Activated naive CD4-positive, alpha-beta T cell treated with anti-CD3 and anti-CD28 coated beads, Interleukin-2, amount 10 ng/mL, durations not matched to agents 7 days and 5 days (primary cell): Measurements from ENCODE around the gene METRN.

ENCODE experiments used
- CTCF ChIA-PET: fragments of 350-600 bp; sonication (Branson Sonifier 250); formaldehyde crosslinking; loops from one replicate; lab custom pipeline; 2021; ENCODE audit warnings: antibody characterized with exemption; lab: Charles Lee
- DNase-seq: peaks from one replicate; pipeline ENCODE4 v3.0.0-alpha.2; 2020
- H3K27ac Mint-ChIP-seq: one replicate; pipeline ENCODE4 v1.8.0; 2021; ENCODE audit warnings: mild to moderate bottlenecking, moderate library complexity, mixed read lengths
- H3K27me3 Mint-ChIP-seq: one replicate; pipeline ENCODE4 v1.8.0; 2021; ENCODE audit warnings: mild to moderate bottlenecking, mixed read lengths
- H3K36me3 Mint-ChIP-seq: one replicate; pipeline ENCODE4 v1.8.0; 2021; ENCODE audit warnings: mixed read lengths
- H3K4me1 Mint-ChIP-seq: one replicate; pipeline ENCODE4 v1.8.0; 2021; ENCODE audit warnings: mixed read lengths
- H3K4me3 Mint-ChIP-seq: one replicate; pipeline ENCODE4 v1.8.0; 2021; ENCODE audit warnings: mild to moderate bottlenecking, moderate library complexity, mixed read lengths
- H3K9me3 Mint-ChIP-seq: one replicate; pipeline ENCODE4 v1.8.0; 2021; ENCODE audit warnings: mixed read lengths

The METRN gene

DNA sequence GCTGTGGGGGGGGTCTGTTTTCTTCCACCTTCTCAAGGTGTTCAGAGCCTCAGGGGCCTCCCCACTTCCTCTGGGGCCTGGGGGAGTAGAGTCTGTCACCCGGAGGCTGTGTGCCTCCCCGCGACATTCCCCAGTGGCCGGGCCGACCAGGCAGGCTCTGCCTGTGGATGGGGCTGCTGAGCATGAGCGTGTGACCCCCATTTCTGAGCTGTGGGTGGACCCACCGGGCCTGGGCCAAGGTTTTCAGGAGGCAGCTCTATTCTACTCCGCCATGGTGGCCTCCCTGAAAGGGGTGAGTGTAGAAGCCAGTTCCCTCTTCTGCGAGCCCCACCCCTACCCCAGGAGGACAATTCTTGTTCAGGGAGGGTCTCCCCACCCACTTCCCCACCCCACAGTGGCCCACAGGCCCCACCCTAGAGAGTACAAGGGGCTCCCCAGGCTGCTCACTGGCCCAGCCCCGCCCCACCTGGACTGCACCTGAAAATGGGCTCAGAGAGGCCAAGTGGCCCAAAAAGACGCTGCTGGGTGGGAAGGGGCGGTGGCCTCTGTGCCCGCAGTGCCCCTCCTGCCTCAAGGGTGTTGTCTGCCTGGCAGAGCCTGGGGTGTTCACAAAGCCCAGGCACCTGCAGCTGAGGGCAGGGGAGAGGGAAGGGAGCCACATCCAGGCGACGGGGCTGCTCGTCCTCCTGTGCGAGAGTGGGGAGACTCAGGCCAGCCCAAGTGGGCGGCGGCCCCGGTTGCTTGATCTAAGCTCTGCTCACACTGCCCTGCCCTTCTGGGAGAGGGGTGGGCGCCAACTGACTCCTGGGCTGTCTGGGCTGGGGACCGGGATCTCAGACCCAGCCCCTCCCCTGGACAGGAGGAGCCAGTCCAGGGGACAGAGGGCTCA is 47.0 kb downstream of the METRN start:
- Mint-ChIP-seq H3K4me1 (peaks cover 3% of the 10 kb centered on the region), H3K4me3 (no peak overlapping the region), H3K9me3 (no peaks in the 10 kb centered on the region), H3K36me3 (no peaks in the 10 kb centered on the region), H3K27ac (no peak overlapping the region), H3K27me3 (peaks cover 4% of the 10 kb centered on the region)
- CTCF ChIA-PET = no interaction called here
- DNase-seq = no peak

DNA sequence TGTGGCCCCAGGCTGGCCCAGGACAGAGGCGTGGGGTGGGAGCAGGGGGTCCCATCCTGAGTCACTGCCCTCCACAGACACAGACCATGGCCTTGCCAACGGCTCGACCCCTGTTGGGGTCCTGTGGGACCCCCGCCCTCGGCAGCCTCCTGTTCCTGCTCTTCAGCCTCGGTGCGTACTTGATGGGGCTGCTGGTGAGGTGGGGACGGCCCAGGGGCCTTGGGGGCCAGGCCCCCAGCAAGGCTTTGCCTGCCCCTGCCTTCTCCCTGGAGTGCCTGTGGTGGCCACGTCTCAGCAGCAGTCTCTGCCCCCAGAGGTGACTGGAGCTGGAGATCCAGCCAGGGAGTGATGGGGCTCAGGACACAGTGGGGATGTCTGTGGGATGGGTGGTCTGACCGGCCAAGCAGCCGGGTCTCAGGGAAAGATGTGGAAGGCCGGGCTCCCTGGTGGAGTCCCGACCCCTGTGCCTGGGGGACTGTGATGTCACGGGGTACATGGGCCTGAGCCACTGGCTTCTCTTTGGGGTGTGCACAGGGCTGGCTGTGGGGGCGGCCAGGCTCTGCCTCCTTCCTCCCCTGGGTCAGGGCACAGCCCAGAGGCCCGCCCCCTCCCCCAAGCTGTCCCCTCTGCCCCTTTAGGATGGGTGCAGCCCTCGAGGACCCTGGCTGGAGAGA is 47.8 kb downstream of the METRN start:
- H3K27me3 Mint-ChIP-seq = no peaks in the 10 kb centered on the region
- H3K36me3 Mint-ChIP-seq = no peaks in the 10 kb centered on the region
- no peak for DNase-seq
- no peak overlapping the region for H3K4me3 Mint-ChIP-seq
- no peak overlapping the region for H3K27ac Mint-ChIP-seq
- CTCF ChIA-PET = no interaction called here
- peaks cover under 1% of the 10 kb centered on the region for H3K4me1 Mint-ChIP-seq
- H3K9me3 Mint-ChIP-seq = no peaks in the 10 kb centered on the region

DNA sequence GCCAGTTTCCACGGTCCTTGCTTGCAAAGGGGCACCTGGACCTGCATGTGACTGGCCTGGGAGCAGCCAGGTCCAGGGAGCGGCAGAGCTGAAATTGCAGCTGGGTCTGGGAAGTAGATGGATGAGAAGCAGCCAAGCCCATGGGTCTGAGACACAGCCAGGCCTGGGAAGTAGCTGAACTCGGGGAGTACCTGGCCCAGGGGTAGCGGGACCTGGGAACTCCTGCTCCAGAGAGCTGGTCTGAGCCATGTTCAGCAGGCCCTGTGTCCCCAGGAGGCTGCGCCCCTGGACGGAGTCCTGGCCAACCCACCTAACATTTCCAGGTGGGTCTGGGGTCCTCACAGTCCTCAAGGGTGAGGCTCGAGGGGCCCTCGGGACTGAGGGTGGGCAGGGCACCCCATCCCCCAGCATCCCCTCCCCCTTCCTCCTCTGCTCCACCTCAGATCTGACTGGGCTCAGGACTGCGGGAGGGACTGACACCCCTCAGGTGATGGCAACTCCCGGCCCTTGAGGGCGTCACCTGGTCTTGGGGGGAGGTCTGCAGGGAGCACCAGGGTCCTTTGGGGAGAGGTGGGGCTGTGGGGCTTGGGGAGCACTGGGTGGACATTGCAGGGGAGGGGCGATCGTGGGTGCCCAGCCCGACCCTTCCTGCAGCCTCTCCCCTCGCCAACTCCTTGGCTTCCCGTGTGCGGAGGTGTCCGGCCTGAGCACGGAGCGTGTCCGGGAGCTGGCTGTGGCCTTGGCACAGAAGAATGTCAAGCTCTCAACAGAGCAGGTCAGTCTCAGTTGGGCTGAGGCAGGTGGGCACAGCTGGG is 48.7 kb downstream of the METRN start:
- Mint-ChIP-seq H3K27me3 (peaks cover 3% of the 10 kb centered on the region), H3K4me1 (no peaks in the 10 kb centered on the region), H3K4me3 (no peak overlapping the region), H3K27ac (no peak overlapping the region), H3K9me3 (no peaks in the 10 kb centered on the region), H3K36me3 (no peaks in the 10 kb centered on the region)
- no peak for DNase-seq
- CTCF ChIA-PET = no interaction called here

DNA sequence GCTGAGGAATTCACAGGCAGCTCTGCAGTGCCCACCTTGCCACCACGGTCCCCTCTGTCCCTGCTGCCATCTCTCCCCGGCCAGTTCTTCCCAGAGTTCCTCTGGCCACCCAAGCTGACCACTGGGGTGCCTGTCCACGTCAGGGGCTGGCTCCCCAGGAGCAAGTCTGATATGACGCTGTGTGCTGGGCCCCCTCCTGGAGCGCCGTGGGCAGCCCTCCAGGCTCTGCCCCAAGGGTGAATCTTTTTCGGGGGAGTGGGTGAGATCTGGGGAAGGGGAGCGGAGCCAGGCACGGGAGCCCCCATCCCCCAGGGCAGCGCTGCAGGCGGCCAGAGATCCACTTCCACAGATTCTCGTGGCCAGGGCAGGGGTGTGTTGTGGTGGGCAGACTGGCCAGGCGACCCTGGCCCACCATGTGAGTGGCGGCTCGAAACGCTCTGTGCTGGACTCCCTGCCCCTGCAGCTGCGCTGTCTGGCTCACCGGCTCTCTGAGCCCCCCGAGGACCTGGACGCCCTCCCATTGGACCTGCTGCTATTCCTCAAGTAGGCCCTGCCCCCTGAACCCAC is 49.3 kb downstream of the METRN start:
- CTCF ChIA-PET = no interaction called here
- H3K36me3 Mint-ChIP-seq = no peaks in the 10 kb centered on the region
- H3K4me1 Mint-ChIP-seq = no peaks in the 10 kb centered on the region

DNA sequence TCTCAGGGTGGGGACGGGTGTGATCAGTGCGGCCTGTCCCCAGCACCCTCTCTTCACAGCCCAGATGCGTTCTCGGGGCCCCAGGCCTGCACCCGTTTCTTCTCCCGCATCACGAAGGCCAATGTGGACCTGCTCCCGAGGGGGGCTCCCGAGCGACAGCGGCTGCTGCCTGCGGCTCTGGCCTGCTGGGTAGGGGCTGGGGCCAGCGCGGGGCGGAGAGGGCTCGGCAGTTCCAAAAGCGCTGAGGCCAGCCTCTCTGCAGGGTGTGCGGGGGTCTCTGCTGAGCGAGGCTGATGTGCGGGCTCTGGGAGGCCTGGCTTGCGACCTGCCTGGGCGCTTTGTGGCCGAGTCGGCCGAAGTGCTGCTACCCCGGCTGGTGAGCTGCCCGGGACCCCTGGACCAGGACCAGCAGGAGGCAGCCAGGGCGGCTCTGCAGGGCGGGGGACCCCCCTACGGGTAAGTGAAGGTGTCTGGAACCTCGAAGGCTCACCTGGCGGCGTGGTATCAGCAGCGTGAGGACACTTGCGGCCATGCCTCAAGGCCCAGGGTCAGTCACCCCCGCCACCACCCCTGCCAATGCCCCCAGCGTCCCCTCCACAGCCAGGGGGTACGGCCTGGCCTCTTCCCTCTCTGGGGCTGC is 50.0 kb downstream of the METRN start:
- CTCF ChIA-PET = no interaction called here

More for the DNA sequence above, 49.3 kb downstream of the METRN start:
- H3K27ac Mint-ChIP-seq = no peak overlapping the region
- H3K4me3 Mint-ChIP-seq = no peak overlapping the region
- no peaks in the 10 kb centered on the region for H3K9me3 Mint-ChIP-seq
- peaks cover 3% of the 10 kb centered on the region for H3K27me3 Mint-ChIP-seq
- DNase-seq = no peak

DNA sequence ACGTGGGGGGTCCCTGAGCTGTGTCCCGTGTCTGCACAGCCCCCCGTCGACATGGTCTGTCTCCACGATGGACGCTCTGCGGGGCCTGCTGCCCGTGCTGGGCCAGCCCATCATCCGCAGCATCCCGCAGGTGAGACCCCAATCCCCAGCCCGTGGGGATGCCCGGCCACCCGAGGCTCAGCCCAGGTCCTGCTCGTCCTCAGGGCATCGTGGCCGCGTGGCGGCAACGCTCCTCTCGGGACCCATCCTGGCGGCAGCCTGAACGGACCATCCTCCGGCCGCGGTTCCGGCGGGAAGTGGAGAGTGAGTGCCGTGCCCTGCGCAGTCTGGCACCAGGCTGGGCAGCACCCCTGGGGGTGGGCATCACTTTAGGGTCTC is 50.6 kb downstream of the METRN start:
- Mint-ChIP-seq H3K4me3 (no peak overlapping the region), H3K27ac (no peak overlapping the region), H3K9me3 (no peaks in the 10 kb centered on the region), H3K36me3 (no peaks in the 10 kb centered on the region), H3K4me1 (no peaks in the 10 kb centered on the region), H3K27me3 (peaks cover 3% of the 10 kb centered on the region)
- DNase-seq = no peak
- CTCF ChIA-PET = no interaction called here

More for the DNA sequence above, 50.0 kb downstream of the METRN start:
- no peaks in the 10 kb centered on the region for H3K36me3 Mint-ChIP-seq
- H3K27me3 Mint-ChIP-seq = peaks cover 3% of the 10 kb centered on the region
- no peaks in the 10 kb centered on the region for H3K4me1 Mint-ChIP-seq
- no peak overlapping the region for H3K4me3 Mint-ChIP-seq
- H3K9me3 Mint-ChIP-seq = no peaks in the 10 kb centered on the region
- DNase-seq = no peak
- no peak overlapping the region for H3K27ac Mint-ChIP-seq

DNA sequence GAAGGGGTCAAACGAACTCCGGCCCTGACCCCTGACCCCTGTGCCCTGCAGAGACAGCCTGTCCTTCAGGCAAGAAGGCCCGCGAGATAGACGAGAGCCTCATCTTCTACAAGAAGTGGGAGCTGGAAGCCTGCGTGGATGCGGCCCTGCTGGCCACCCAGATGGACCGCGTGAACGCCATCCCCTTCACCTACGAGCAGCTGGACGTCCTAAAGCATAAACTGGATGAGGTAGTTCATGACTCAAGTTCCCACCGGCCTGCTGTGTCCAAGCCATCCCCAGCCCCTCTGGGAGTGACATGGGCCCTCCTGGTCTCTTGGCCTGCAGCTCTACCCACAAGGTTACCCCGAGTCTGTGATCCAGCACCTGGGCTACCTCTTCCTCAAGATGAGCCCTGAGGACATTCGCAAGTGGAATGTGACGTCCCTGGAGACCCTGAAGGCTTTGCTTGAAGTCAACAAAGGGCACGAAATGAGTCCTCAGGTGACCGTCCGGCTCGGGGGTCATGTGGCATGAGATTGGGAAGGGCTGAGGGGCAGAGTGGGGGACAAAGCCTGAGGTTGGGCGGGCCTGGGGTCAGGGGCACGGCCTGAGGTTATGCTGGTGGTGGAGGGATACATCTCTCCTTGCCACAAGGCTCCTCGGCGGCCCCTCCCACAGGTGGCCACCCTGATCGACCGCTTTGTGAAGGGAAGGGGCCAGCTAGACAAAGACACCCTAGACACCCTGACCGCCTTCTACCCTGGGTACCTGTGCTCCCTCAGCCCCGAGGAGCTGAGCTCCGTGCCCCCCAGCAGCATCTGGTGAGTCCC is 51.3 kb downstream of the METRN start:
- H3K9me3 Mint-ChIP-seq = no peaks in the 10 kb centered on the region
- H3K27ac Mint-ChIP-seq = no peak overlapping the region
- CTCF ChIA-PET = no interaction called here
- no peak overlapping the region for H3K4me3 Mint-ChIP-seq
- H3K27me3 Mint-ChIP-seq = peaks cover 3% of the 10 kb centered on the region
- H3K4me1 Mint-ChIP-seq = no peaks in the 10 kb centered on the region
- DNase-seq = no peak
- H3K36me3 Mint-ChIP-seq = no peaks in the 10 kb centered on the region

DNA sequence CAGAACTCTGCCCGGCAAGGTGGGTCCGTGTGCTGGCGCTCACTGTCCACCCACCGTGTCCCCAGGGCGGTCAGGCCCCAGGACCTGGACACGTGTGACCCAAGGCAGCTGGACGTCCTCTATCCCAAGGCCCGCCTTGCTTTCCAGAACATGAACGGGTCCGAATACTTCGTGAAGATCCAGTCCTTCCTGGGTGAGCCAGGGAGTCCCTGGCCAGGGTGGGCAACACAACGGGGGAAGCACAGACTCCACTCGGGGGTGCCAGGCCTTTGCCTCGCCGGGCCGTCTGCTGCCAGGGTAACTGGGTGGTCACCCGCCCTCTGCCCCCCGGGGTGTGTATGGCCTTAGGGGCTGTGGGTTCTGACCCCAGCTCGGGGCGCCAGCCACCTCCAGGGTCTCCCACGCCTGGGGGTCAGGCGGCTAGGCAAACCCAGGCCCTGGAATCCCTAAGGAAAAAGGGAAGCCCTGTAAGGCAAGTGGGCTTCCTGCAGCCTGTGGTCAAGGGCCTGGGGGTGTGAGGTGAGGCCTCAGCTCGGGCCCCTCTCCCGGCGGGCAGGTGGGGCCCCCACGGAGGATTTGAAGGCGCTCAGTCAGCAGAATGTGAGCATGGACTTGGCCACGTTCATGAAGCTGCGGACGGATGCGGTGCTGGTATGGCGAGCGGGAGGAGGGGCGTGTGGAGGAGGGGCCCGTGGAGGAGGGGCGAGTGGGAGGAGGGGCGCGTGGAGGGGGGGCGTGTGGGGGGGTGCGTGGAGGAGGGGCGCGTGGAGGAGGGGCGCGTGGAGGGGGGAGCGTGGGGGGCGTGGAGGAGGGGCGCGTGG is 52.1 kb downstream of the METRN start:
- no peak overlapping the region for H3K27ac Mint-ChIP-seq
- H3K36me3 Mint-ChIP-seq = no peaks in the 10 kb centered on the region
- H3K27me3 Mint-ChIP-seq = peaks cover 3% of the 10 kb centered on the region
- H3K4me3 Mint-ChIP-seq = no peak overlapping the region
- CTCF ChIA-PET = no interaction called here
- H3K4me1 Mint-ChIP-seq = no peaks in the 10 kb centered on the region
- no peak for DNase-seq
- H3K9me3 Mint-ChIP-seq = no peaks in the 10 kb centered on the region

DNA sequence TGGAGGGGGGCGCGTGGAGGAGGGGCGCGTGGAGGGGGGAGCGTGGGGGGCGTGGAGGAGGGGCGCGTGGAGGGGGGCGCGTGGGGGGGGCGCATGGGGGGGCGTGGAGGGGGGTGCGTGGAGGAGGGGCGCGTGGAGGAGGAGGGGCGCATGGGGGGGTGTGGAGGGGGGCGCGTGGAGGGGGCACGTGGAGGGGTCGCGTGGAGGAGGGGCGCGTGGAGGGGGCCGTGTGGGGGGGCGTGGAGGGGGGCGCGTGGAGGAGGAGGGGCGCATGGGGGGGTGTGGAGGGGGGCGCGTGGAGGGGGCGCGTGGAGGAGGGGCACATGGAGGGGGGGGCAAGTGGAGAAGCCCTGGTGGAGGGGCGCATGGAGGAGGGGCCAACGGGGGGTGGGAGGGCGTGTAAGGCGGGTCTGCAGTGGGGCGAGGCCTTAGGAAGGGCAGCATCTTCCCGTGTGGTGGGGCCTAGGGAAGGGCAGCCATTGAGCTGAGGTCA is 52.9 kb downstream of the METRN start:
- Mint-ChIP-seq H3K27ac (no peak overlapping the region), H3K27me3 (peaks cover 3% of the 10 kb centered on the region), H3K9me3 (no peaks in the 10 kb centered on the region), H3K36me3 (no peaks in the 10 kb centered on the region), H3K4me1 (no peaks in the 10 kb centered on the region), H3K4me3 (no peak overlapping the region)
- CTCF ChIA-PET = no interaction called here
- DNase-seq = no peak

DNA sequence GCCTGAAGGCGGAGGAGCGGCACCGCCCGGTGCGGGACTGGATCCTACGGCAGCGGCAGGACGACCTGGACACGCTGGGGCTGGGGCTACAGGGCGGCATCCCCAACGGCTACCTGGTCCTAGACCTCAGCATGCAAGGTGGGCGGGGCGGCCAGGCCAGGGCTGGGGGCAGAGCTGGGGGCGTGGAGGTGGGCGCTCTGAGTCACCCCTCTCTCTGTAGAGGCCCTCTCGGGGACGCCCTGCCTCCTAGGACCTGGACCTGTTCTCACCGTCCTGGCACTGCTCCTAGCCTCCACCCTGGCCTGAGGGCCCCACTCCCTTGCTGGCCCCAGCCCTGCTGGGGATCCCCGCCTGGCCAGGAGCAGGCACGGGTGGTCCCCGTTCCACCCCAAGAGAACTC is 53.5 kb downstream of the METRN start:
- Mint-ChIP-seq H3K9me3 (no peaks in the 10 kb centered on the region), H3K27me3 (peaks cover 3% of the 10 kb centered on the region), H3K36me3 (no peaks in the 10 kb centered on the region), H3K27ac (no peak overlapping the region), H3K4me1 (no peaks in the 10 kb centered on the region), H3K4me3 (no peak overlapping the region)
- CTCF ChIA-PET = no interaction called here
- no peak for DNase-seq
